HuH-7 (cell line): ENCODE measurements around the gene ZNF846.
"Not testable (repeated sequence)": the region's sequence is repeated elsewhere in the genome, so short reads cannot be mapped to it uniquely, and the experiment has no call there.

Experiments
- DNase-seq: peaks from one replicate; pipeline ENCODE4 v3.0.0; 2011; ENCODE audit warnings: low spot score

Gene ZNF846

DNA sequence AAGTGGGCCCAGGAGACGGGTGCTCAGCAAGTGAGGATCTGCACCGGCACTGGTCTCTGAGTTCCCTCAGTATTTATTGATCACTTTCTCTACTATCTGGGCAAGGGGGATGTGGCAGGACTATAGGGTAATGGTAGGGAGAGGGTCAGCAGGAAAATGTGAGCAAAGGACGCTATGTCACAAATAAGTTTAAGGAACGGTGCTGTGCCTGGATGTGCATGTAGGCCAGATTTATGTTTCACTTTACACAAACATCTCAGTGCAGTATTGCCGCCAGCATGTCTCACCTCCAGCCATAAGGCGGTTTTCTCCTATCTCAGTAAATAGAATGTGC lies 15.6 kb upstream of the ZNF846 start:
- DNase-seq, result not testable (repeated sequence)

DNA sequence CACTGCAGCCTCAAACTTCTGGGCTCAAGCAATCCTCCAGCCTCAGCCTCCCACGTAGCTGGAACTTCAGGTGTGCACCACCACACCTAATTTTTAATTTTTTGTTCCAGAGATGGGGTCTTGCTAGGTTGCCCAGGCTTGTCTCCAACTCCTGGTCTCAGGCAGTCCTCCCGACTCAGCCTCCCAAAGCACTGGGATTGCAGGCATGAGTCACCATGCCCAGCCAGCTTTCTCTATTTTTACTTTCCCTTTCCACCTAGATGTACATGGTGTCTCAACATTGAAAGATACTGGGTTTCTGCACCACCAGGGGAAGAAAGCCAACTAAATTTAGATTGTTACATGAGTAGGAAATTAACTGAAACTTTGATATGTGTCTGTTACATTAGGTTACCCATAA lies 13.8 kb upstream of the ZNF846 start:
- no peak for DNase-seq

DNA sequence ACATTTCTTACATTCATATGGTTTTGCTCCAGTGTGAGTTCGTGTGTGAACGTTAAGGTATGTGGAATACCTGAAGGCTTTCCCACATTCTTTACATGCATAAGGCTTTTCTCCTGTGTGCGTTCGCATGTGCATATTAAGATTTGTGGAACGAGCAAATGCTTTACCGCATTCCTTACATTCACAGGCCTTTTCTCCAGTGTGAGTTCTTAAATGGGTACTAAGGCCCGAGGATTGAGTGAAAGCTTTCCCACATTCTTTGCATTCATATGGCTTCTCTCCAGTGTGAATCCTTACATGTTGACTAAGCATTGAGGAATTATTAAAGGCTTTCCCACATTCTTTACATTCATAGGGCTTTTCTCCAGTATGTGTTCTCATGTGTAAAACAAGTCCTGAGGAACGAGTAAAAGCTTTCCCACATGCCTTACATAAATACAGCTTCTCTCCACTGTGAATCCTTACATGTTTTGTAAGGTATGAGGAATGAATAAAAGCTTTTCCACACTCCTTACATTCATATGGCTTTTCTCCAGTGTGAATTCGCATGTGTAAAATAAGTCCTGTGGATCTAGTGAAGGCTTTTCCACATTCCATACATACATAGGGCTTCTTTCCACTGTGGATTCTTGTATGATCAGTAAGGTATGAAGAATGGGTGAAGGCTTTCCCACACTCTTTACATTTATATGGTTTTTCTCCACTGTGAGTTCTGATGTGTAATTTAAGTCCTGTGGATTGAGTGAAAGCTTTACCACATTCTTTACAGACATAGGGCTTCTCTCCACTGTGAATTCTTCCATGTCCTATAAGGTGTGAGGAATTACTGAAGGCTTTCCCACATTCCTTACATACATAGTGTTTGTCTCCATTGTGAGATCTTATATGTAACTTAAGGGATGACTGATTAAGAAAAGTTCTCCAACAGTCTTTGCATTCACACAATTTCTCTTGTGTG lies 10.7 kb downstream of the ZNF846 start:
- no peak for DNase-seq

DNA sequence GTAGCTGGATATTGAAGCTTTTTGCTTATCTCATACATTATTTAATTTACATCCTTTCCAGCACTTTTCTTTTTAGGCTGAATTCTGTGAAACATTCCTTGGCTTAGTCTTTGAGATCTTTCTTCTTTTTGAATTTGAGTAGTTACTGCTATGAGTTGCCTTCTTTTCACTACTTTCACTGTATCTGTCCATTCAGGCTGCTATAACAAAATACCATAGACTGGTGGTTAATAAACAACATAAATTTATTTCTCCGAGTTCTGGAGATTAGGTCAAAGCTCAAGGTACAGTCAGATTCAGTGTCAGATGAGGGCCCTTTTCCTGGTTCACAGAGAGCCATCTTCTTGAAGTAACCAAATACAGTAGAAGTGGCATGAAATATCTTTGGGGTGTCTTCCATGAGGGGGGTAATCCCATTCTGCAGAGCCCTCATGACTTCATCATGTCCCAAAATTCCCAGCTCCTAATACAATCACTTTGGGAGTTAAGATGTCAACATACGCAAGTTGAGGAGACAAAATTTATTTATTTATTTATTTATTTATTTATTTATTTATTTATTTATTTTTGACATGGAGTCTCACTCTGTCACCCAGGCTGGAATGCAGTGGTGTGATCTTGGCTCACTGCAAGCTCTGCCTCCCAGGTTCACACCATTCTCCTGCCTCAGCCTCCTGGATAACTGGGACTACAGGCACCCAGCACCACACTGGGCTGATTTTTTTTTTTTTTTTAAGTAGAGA lies 15.7 kb downstream of the ZNF846 start:
- DNase-seq, result no peak

GRCh38 chr19:9751446-9751845 lies 17.1 kb downstream of the ZNF846 start:
- DNase-seq, result no peak

DNA sequence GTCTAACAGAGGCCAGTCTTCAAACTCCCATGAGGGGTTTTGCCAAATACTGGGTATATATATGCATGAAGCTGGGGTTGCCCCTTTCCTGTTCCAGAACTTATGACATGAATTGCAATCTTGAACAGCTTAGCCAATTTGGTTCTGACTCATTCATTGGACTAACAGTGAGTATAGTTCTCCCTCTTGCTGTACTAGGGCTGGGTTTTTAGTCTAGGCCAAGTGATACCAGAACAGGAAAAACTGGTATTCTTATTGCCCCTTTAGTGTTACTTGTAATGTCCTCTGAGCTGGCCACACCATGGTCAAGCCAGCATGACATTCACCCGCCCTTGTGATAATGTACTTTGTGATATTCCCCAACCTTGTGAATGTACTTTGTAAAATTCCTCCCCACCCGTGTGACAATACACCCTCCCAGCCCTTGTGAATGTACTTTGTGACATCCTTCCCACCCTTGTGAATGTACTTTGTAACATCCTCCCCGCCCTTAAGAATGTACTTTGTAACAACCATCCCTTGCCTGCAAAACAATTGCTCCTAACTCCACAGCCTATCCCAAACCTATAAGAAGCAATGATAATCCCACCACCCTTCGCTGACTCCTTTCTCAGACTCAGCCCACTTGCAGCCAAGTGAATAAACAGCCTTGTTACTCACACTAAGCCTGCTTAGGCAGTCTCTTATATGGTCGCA lies 26.9 kb downstream of the ZNF846 start:
- DNase-seq, result no peak

DNA sequence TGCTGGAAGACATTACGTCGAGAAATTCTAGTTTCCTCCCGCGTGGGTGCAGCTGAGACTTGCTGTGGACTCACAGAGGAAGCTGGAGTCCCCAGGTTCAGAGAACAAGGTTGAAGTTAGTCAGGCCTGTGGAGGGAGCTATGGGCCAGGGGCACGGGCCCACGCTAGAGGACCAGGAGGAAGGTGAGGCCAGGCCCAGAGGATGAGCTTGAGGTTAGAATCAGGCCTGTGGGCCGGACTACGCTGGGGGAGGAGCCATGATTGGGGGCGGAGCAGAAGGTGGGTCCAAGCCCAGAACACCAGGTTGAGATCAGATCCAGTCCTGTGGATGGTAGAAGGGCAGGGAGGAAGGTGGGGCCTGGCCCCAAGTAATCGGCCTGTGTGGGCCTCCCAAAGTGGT lies 32.6 kb downstream of the ZNF846 start:
- DNase-seq, result no peak

DNA sequence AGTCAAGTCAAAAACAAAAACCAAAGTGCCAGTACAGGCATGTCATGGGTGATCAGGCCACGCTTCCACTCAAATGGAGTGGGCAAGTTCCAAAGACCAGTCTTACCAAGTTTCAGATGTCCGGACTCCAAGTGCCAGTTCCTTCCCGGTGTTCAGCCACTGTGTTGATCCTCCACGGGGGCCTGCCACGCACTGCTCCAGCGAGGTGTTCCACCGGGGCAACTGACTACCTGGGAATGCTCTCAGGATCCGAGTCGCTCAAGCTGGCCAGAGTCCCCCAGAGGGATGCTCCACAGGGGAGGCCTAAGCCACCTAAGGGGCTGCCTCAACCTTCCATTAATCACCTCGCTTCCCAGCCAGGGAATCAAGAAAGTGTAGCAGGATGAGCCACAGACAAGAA lies 38.5 kb downstream of the ZNF846 start:
- not testable (repeated sequence) for DNase-seq

- DNase-seq, result no peak
Observed at GRCh38 chr19:9729162-9729561, 39.4 kb downstream of the ZNF846 start.

- no peak for DNase-seq
Observed at GRCh38 chr19:9727644-9728043, 40.9 kb downstream of the ZNF846 start.

GRCh38 chr19:9725508-9726201 lies 42.9 kb downstream of the ZNF846 start:
- DNase-seq, result not testable (repeated sequence)

DNA sequence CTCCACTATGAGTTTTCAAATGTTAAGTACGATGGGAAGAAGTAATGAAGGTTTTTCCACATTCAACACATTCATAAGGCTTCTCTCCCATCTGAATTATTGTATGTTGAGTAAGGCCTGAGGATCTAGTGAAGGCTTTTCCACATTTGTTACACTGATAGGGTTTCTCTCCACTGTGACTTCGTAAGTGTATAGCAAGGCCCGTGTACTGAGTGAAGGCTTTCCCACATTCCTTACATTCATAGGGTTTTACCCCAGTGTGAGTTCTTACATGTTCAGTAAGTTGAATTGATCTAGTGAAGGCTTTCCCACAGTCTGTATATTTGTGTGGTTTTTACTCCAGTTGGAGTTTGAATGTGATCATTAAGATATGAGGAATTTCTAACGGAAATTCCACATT lies 44.4 kb downstream of the ZNF846 start:
- no peak for DNase-seq

DNA sequence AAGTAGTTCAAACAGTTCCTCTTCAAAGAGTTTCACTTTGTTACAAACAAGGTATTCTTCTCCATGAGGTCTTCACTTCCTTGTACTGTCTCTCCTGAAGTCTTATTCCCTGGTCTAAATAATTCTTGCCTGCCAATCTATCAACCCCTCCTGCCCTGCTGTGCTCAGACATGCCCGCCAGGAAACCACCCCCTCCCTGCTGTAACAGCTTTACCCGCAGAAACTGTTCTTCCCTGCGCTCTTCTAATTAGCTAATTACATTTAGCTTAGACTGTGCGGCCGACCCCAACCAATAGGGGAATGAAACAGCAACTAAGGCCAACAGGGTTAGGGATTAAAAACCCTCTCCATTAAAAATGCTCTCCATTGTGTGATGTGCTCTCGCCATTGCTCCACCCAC lies 46.7 kb downstream of the ZNF846 start:
- DNase-seq, result no peak

DNA sequence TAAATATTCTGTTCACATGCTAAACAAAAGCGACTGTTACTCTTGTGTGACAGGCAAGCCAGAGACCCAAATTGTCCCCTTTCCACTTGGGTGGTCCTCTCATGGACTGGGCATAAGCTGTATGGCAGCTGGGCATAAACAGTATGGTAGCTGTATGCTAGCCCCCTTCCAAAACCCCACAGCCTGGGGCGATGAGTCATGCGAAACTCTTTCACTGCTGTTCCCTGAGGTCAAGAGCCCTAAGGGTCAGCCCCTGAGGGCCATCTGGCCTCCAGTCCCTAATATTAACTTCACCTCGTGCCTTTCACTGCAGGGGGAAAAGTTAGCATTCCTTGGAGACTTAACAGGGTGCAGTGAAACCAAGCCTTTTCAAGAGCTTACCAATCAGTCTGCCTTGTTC lies 48.0 kb downstream of the ZNF846 start:
- DNase-seq, result no peak

DNA sequence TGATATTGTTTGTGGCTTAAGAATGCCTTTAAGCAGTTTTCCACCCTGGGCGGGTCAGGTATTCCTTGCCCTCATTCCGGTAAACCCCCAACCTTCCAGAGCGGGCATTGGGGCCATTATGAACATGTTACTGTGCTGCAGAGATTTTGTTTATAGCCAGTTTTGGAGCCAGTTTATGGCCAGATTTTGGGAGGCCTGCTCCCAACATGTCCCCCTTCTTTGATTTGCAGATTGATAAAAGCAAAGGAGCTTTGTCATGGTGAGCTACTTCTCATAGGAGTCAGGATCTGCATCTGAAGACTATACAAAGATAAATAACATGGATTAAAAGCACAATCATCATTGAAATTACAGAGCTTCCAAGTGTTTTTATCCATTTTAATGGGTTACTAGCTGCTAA lies 56.7 kb downstream of the ZNF846 start:
- no peak for DNase-seq

- no peak for DNase-seq
Observed at GRCh38 chr19:9709305-9709704, 59.2 kb downstream of the ZNF846 start.

DNA sequence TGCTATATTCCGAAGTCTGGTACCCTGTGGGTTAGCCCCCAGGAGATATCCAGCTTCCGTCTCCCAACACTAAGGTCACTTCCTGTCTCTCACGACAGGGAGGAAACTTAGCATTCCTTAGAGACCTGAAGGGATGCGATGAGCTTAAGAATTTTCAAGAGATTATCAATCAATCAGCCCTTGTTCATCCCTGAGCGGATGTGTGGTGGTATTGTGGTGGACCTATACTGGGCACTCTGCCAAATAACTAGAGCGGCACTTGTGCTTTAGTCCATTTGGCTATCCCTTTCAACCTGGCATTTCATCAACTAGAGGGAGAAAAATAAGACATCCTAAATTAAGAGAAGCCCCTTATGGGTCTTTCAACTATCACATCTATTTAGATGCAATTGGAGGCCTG lies 62.7 kb downstream of the ZNF846 start:
- DNase-seq, result no peak

DNA sequence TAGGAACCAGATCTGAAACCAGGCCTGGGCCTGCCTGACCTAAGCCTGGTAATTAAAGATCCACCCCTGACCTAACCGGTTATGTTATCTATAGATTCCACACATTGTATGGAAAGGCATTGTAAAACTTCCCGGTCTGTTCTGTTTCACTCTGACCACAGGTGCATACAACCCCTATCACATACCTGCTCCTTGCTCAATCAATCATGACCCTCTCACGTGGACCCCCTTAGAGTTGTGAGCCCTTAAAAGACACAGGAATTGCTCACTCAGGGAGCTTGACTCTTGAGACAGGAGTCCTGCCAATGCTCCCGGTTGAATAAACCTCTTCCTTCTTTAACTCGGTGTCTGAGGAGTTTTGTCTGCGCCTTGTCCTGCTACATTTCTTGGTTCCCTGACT lies 66.4 kb downstream of the ZNF846 start:
- no peak for DNase-seq
